Fibroblast of skin of abdomen (primary cell): ENCODE results near the gene BICD2.

ENCODE experiments used
- DNase-seq: peaks from one replicate; pipeline ENCODE4 v3.0.0-alpha.2; 2013

The BICD2 gene

DNA sequence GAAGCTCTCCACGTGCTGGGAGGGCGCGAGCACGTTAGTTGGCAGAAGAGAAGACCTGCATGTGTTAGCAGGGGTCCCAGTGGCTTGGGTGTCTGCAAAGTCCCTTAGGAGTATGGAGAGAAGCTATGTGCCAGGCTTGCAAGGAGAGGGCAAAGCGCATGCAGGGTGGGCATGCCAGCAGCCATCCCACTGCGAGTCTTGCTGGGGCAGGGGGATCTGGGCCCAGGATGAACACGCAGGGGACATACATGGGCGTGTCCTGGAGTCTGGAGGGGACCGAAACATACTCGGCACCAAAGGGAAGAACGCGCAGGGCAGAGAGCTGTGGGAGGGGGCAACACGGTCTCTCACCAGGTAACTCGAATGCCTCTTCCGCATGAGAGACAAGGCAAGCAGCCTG, 51.1 kb downstream of the BICD2 start:
- DNase-seq: no peak

DNA sequence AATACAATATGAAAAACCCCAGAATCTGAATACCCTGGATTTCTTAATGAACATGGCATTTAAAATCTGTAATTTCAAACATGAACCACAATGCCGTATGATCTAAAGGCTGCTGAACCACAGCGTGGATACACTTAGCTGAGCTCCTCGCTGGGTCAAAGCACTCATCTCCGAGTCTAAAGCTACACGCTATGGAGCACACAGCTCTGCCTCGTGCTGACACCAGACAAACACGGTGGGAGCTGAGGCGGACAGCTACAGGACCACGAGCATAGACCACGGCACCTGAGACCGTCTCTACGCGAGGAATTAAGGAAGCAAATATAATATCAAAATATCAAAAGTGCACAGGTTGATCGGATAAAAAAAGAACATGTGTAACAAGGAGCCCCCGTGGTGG, 51.9 kb downstream of the BICD2 start:
- no peak for DNase-seq

DNA sequence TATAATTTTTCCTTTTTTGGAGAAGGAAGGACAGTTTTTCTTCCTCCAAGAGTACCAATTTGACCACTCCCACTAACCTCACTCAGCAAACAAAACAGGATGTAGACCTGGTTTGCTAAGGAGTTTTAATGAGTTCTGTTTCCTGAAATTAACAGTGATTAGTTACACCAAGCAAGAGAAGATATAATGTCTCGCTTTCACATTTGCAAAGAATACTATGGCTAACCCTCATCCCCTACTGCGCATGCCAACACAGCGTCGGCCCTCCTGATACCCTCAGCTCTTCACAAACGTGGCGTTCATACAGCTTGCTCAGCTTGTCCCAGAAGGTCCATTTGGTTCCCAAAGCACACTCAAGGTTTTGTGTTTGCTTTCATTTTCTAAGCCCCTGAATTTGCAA, 52.8 kb downstream of the BICD2 start:
- DNase-seq: no peak

DNA sequence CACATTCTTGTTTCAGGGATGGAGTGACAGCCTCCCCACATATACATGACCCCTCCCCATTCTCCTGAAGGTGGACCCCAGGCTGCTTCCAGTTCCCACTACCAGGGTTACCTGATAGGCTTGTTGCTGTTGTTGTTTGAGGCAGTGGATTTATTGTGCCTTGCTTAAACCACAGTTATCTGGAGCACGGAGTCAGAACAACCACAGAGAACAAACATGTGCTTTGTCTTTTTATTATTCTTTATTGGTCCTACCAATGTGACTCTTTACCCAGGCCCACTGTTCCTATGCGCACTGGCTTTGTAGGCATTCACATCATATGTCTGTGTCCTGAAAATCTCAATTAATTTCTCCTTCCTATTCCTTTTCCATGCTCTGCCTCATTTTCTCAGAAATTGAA, 53.5 kb downstream of the BICD2 start:
- no peak for DNase-seq

DNA sequence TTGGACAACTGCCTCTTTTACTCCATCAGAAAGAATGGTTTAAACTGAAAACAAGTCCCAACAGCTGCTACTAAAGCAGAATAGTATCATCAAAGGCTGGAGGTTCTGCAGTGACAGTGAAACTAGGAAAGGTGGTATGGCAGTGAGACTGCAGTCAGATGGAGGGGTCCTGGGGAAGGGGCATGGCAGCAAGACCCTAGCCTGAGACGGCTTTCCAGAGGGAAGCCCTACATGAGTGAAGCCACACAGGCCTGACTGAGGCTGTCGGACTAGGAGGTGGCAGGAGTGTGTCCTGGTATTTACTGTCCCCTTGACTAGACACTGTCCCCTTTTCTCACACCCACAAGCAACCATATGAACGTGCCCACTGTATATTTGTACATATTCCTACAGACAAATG, 54.3 kb downstream of the BICD2 start:
- no peak for DNase-seq

DNA sequence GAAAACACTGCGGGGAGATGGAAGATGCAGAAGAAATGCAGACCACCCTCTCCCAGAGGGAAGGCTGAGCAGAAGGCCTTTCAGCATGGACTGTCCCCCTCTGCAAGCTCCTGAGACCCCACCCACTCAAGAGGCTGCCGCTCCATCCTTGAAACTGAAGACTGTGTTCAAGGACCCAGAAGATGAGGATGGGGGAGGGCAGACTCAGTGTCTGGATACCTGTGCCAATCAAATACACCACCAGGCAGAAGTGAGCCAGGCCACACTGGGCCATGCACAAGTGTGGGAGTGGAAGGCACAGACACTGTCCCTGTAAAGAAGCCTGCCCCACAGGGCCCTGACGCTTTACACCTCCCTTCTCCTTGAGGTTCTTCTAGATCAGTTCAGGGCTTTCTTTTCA, 54.7 kb downstream of the BICD2 start:
- no peak for DNase-seq

DNA sequence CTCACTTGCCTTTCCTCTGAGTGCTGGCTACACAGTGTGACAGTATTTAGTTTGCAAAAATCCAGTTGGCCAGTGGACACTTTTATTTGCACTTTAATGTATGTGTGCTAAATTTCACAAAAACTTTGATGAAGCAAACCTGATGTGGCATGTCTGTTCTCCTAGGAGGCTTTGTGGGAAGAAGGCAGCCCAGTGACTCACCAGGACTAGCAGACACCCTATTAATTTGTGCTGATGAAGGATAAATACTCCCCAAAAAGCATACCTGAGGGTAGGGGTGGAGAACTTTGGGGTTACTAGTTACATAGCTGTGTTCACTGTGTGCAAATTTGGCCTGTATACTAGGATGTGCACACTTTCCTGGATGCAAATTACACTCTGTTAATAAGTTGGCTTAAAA, 55.4 kb downstream of the BICD2 start:
- DNase-seq: no peak

DNA sequence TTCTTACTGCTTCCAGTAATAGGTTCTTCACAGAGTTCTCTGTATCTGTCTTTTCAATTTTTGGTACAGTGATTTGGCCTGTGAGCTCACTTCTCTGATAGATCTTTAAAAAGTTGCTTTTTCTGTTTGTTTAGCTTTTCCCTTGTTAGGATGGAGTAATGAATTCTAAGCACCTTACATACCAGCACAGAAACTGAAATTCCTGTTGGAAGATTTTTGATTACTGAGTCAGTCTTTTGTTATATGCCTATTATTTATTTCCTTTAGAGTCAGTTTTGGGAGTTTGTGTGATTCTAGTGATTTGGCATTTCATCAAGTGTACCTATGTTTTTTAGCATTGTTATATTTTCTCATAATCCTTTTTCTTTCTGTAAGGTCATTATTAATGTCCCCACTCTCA, 57.1 kb downstream of the BICD2 start:
- DNase-seq: no peak

DNA sequence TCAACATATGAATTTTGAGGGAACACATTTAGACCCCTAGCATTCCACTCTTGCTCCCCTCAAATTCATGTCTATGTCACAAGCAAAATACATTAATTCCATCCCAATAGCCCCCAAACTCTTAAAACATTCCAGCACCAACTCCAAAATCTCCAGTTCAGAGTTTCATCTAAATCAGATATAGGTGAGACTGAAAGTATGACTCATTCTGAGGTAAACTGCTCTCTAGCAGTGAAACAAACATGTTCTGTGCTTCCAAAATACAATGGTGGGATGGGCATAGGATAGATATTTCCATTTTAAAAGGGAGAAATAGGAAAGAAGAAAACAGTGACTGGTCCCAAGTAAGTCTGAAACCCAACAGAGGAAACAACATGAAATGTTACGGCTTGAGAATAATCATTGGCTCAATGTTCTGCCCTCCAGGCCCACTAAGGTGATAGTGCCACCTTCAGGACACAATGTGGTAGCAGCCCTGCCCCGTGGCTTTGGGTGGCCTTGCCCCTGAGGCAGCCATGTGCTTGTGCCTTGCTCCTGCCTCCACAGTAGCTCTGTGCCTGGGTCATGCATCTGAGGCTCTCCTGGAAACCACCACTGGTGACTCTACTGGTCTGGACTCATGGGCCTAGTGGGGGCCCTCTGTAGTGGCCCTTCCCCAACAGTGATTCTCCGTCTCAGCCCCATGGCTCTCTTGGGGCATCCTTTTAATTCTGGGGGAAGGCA, 58.3 kb downstream of the BICD2 start:
- no peak for DNase-seq

DNA sequence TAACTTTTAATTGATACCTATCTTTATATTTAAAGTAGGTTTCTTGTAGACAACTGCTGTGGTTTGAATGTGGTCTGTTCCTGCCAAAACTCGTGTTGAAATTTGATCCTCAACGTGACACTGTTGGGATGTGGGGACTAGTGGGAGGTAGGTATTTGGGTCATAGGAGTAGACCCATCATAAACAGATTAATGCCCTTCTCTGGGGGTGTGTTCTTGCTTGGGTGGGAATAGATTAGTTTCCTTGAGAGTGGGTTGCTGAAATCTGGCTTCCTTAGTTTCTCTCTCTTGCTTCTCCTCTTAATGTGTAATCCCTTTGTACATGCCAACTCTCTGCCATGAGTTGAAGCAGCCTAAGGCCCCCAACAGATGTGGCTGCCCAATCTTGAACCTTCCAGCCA, 60.1 kb downstream of the BICD2 start:
- DNase-seq: no peak

DNA sequence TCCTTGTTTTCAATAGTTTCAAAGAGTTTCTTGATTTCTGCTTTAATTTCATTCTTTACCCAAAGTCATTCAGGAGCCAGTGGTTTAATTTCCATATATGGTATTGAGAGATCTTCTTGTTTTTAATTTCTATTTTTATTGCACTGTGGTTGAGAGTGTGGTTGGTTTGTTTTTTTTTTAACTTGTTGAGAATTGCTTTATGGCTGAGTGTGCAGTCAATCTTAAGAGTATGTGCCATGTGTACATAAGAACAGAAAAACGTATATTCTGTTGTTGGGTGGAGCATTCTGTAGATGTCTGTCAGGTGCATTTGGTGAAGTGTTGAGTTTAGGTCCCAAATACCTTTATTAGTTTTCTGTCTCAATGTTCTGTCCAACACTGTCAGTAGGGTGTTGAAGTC, 68.0 kb downstream of the BICD2 start:
- no peak for DNase-seq

DNA sequence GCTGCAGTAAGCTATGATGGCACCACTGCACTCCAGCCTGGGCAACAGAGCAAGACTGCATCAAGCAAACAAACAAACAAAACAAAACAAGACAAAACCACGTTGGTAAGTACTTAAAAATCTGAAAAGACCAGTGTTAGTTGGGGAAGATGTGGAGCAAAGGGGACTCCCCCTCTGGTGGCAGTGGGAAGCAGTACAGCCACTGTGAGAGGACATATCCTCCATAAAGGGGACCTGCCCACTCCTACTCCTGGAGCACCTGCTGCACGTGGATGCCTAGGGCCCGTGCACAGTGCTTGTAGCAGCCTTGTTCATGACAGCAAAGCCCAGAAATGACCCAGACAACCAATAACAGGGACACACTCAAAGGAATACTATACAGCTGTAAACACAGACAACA, 77.7 kb downstream of the BICD2 start:
- no peak for DNase-seq

DNA sequence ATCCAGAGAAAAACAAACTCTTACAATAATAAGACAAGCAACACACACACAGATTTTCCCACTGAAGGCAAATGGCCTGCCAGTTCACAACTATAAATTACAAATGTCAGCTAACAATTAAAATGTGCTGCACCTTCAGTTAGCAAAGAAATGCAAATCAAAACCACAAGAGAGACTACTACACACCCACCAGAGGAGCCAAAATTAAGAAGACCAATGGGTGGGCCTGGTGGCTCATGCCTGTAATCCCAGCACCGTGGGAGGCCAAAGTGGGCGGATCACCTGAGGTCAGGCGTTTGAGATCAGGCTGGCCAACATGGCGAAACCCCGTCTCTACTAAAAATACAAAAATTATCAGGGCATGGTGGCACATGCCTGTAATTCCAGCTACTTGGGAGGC, 79.6 kb downstream of the BICD2 start:
- no peak for DNase-seq

DNA sequence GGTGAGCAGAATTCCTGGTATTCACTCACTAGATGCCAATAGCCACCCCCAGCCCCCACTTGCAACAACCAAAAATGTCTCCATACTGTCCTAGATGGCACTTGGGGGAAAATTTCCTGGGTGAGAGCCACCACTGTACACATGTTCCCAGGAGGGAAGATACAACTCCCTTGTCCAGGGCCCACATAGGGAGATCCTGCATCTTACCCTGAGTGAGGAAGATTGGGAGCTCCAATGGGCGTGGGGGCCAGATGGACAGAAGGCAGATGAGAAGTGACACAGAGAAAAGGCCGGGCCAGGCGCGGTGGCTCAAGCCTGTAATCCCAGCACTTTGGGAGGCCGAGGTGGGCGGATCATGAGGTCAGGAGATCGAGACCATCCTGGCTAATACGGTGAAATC, 82.4 kb downstream of the BICD2 start:
- DNase-seq: no peak

DNA sequence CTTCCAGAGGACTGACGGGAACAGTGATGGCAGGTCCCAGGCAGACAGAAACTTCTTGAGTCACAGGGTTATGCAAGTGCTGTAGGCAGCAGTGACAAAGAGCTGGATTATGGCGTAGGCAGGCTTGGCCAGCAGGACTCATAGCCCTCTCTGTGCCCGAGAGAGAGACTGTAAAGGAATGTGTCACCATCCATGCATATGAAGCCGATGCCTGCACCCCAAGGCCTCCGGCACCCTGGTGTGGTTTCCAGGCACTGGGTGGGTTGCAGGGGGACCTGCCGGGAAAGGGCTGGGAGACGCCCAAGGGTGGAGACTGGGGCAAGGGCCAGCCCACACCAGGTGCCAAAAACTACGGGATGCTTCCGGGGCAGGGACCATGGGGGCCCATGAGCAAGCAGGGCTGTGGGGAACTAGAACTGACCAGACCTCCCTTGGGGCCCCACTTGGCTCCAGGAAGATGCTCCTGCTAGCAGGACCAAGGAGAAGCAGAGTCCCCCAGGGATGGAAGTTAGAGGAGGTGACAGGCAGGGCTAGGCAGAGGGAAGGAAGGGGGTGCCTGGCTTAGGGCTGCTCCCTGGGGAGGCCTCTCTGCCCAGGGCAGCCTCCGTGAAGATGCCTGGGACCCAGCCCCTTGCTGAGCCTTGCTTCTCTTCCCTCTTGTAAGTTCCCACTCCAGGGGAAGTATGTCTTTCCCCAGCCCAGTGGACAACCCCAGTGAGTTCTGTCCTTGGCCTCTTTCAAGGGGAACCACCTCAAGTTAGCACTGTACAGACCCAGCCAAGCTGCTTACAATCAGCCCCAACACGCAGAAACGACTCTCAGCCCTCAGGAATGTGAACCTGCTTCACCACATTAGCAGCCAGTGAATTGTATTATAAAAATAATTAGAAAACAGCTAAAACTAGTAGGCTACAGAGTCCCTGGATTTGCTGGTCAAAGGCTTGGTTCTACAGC, 84.2 kb downstream of the BICD2 start:
- peak; percentile 3 for DNase-seq

DNA sequence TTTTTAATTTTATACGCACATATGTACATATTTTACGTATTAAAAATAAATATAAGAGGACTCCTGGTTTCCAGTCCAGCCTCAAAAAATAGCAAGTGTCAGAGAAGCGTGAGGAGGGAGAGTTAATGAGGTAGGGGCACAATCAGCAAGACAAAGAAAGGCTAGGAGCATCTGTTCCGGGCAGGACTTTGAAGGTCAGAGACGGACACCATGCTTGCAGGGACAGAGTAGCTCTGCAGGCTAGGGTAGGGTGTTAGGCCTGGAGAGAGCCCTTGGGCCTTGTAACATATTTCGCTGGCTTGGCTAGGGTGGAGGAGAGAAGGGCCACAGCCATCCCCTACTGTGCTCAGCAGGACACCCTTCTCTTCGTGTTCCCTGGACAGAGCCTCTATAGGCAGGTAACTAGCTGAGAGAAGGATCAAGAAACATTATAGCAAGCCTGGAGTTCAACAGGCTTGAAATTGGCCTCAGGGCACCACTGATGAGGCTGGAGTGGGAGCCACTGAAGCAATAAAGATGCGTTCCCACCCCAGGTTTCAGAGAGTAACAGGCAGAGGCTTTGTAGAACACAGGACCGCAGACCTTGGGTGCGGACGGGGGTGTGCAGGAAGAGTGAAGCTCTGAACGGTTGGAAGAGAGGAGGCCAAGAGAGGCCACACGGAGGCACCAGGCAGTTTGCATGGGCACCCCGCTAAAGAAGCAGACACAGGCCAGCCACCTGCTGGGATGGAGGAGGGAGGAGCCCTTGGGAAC, 85.0 kb downstream of the BICD2 start:
- DNase-seq: no peak

DNA sequence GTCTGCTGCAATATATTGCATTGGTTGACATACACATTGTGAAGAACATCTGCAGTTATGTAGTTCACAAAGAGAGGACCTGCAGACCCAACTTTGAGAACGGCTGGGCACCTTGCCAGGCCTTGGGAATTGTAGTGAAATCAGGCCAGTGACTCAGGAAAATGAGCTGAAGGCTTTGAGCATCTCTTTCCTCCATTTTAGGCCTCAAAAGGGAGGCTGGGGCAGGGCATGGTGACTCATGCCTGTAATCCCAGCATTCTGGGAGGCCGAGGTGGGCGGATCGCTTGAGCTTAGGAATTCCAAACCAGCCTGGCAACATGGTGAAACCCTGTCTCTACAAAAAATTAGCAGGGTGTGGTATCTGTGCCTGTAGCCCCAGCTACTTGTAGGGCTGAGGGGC, 93.3 kb downstream of the BICD2 start:
- peak; percentile 90 for DNase-seq

DNA sequence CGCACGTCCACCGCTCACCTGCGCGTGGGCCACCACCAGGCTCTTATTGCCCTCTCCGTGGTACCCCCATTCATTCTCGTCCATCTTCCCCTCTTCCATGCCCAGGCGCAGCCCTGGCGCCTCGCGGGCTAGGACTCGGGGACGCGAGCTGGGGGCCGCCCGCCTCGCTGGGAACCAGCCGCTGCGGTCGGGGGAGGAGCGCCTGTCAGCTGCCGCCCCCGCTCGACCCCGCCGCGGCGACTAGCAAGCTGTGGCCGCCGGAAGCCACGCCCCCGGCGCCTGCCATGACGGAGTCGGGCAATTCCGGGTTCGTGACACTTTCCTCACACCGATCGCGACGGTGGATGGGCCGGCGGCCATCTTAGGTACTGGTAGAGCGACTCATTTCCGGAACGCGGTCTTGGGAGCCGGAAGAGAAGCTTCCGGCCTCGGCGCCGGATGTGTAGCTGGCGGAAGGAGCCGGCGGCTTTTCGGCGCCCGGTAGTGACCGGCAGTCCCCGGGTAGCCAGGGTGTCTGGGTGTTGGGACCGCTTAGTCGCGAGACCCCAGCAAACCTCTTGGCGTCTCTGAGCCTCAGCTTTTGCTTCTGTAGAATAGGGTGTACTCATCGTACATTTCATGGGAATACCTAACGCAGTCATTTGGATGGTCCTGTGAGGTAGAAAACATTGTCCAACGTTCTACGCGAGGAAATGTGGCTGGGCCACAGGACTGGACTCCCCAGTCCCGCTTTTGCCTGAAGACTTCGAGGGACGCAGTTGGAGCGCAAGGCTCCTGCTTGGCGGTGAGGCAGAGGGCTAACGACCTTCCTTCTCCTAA, 94.5 kb downstream of the BICD2 start, which contains the start of gene IPPK:
Gene IPPK (minus strand): TSS at position 242 of the 819 bp plus-strand sequence. CDS start 143 bp downstream, at position 99.
- peak; percentile 99 for DNase-seq

DNA sequence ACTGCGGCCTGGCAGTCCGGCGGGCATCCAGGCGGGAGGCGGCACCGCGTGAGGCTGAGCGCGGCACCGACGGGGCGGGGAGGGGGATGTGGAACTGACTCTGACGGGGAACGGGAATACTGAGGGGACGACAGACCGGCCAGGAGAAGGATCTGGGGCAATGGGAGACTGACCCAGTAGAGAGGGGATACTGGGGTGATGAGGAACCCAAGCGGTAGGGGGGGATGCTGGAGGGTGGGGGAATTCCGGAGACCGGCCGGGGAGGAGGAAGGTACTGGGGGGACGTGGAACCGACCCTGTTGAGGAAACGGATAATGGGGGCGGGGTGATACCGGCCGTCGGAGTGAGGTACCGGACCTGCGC, 95.1 kb downstream of the BICD2 start:
- DNase-seq: no peak

DNA sequence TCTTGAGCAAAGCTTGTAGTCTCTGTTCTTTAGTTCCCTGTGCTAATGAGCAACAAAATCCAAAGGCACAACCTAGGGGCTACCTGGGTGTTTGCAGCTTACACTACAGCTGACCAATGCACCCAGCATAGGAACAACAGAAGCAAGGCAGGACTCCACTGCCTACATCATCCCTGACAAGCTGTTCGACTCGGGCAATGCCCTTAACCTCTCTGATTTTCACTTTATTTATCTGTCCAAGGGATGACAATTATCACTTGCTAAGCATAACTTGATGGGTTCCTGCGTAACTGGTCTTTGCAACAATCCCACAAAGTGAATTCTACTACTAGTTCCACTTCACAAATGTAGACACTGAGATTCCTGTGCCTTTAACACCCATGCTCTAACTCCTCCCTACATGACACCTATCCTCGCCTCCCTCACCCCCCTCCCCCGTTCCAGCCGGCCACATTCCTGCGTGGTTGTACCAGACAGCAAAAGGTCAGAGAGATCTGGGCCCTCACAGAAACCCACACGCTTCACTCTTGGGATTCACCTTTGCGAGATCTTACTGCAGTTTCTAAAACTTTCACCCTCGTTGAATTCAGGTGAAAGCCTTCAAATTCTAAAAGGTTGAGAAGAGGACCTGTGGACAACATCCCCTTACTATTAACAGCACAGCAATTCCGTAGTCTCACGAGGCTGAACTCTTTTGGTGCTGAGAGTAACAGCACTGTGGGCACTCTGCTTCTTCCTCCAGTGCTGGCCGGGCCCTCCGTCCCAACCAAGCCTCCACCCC, 95.7 kb downstream of the BICD2 start:
- peak; percentile 53 for DNase-seq

DNA sequence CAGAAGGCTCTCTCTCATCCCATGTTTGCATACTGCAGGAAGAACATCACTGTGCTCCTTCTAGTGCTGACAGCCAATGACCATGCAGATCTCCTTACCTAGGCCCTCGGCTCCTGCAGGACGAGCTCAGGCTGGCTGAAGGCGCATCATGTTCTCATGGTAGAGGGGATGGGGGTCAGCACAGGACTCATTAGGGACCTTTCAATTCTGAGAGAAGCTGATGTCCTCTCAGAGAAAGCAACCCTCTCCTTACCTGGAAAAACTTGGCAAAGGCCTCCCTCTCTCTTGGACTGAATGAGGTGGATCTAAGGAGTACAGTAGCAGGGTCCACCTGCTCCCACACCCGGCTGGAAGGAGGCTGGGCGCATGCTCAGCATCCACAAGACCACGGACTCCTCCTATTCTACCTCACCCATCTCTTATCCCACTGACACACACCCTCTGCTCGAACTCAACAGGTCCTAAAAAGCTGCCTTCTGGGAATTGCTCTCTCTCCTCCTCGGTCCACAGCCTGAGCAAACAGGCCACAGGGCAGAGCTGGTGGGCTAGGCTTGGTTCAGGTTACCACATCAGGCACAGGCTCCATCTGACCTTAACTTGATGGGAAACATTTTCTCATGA, 97.6 kb downstream of the BICD2 start:
- DNase-seq: no peak
